Activated CD4-positive, alpha-beta T cell treated with anti-CD3 and anti-CD28 coated beads, Interleukin-2, amount 50 U/mL, for 16 hours (primary cell): Measurements from ENCODE around the gene AFMID.
"Not testable (repeated sequence)": the region's sequence is repeated elsewhere in the genome, so short reads cannot be mapped to it uniquely, and the experiment has no call there.

Source experiments
- DNase-seq: peaks from one replicate; pipeline ENCODE4 v3.0.0-alpha.2; 2020

Gene AFMID

DNA sequence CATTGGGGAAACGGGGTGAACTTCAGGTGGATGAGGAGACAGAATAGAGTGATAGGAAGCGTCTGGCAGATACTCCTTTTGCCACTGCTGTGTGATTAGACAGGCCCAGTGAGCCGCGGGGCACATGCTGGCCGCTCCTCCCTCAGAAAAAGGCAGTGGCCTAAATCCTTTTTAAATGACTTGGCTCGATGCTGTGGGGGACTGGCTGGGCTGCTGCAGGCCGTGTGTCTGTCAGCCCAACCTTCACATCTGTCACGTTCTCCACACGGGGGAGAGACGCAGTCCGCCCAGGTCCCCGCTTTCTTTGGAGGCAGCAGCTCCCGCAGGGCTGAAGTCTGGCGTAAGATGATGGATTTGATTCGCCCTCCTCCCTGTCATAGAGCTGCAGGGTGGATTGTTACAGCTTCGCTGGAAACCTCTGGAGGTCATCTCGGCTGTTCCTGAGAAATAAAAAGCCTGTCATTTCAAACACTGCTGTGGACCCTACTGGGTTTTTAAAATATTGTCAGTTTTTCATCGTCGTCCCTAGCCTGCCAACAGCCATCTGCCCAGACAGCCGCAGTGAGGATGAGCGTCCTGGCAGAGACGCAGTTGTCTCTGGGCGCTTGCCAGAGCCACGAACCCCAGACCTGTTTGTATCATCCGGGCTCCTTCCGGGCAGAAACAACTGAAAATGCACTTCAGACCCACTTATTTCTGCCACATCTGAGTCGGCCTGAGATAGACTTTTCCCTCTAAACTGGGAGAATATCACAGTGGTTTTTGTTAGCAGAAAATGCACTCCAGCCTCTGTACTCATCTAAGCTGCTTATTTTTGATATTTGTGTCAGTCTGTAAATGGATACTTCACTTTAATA is 37.3 kb downstream of the AFMID start:
- no peak for DNase-seq

DNA sequence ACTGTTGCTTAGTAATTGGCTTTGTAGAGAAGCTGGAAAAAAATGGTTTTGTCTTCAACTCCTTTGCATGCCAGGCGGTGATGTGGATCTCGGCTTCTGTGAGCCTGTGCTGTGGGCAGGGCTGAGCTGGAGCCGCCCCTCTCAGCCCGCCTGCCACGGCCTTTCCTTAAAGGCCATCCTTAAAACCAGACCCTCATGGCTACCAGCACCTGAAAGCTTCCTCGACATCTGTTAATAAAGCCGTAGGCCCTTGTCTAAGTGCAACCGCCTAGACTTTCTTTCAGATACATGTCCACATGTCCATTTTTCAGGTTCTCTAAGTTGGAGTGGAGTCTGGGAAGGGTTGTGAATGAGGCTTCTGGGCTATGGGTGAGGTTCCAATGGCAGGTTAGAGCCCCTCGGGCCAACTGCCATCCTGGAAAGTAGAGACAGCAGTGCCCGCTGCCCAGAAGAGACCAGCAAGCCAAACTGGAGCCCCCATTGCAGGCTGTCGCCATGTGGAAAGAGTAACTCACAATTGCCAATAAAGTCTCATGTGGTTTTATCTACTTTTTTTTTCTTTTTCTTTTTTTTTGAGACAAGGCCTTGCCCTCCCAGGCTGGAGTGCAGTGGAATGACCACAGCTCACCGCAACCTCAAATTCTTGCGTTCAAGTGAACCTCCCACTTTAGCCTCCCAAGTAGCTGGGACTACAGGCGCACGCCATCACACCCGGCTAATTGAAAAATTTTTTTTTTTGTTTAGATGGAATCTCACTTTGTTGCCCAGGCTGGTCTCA is 38.1 kb downstream of the AFMID start:
- no peak for DNase-seq

DNA sequence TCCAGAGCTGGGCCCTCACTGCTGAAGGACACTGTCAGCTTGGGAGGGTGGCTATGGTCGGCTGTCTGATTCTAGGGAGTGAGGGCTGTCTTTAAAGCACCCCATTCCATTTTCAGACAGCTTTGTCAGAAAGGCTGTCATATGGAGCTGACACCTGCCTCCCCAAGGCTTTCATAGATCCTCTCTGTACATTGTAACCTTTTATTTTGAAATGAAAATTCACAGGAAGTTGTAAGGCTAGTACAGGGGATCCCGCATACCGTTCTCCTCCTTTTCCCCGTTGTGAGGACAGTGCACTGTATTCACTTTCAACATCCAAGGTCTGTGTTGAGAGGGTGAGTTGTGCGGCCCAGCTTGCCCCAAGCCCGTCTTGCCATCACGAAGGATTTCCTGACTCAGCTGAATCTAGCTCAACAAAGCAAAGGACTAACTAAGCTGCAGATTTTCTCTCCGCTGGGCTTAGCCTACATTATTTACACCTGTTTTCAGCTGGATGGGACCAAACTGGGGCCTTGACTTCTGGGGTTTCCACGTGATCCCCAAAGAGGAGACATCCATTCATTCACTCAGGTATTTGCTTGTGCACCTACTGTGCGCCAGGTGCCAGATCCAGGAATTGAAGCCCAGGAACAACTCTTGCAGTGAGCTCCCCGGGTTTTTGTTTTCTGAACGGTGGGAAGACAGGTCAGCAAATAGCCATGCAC is 39.0 kb downstream of the AFMID start:
- DNase-seq, result no peak

DNA sequence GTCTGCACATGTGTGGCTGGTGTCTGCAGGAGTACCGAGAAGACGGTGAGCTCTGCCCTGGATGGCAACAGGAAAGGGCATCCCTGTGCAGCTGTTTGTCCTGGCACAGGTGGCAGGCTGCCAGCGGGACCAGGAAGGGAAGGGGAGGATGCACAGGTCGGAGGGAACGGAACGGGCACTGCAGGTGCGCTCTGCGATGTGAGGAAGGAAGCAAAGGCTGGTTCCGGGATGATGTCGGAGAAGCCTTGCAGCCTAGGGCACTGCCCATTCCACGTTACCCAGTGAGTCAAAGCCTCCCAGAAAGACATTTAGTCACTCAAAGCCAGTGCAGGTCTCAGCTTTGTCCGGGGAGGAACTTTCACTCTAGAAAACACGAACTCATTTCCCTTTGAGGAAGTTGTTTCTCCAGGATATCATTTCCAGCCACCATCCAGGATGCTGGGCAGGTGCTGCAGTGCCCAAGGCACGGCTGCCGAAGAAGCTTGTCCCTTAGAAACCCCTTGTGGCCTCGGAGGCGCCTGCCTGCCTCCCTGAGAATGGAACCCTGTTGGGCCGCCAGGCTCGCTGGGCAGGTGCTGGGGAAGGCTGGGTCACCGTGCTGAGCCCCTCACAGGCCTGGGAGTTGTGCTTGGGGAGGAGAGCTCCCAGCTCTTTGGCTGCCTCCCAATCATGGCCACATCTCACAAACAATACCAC is 39.7 kb downstream of the AFMID start:
- DNase-seq, result no peak

DNA sequence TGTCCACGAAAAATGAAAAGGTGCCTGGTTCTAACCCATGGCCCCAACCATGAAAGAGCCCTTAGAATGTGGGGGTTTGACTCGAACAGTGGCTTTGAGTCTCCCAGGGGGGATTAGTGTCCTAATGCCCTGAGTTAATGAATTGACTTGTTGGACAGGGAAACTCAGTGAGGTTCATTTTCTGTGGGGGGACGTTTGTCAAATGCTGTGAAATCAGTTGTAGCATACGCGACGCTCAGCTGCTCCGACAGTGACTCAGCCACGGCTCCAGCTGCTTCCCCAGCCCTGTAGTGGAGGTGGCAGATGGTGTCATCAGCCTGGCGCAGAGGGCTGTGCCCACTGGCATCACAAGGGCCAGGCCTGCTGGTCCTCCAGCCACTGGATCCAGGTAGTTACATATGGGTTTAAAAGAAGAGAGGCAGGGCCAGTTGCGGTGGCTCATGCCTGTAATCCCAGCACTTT is 40.3 kb downstream of the AFMID start:
- no peak for DNase-seq

DNA sequence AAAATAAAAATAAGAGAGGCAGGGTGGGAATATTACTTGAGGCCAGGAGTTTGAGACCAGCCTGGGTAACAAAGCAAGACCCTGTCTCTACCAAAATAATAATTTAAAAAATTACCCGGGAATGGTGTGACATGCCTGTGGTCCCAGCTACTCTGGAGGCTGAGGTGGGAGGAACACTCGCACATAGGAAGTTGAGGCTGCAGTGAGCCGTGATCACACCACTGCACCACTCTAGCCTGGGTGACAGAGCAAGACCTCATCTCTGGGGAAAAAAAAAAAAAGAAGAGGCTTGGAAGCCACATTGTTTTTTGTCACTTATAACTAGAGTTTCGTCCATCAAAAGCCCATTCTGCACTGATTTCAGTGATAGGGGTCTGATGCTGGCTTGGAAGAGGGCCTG is 41.0 kb downstream of the AFMID start:
- DNase-seq, result no peak

DNA sequence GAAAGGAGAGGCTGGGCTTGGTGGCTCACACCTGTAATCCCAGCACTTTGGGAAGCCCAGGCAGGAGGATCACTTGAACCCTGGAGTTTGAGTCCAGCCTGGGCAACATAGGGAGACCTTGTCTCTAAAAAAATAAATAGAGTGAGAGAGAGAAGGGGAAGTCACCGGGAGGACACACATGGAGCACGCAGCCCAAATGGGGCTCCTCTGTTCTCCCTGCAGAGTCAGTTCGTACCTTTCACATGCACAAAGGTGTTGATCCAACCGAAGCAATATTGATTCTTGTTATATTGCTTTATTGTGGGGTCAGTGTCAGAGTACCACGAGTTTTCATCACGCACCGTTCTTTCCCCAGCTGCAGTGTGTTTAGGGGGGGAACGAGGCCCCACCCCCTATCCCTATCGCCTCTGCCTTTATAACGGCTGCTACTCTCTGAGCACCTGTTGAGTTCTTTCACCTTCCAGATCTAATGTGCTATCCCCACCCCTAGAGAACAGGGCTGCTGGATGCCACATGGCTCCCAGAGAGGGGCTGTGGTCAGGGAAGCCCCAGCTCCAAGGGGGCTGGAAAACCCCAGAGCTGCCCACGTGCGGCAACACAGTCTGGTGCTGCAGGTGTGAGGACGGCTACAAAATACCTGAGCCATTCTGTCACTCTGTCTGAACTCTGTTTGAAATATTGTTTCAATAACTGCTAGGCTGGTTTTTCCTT is 43.2 kb downstream of the AFMID start:
- no peak for DNase-seq

DNA sequence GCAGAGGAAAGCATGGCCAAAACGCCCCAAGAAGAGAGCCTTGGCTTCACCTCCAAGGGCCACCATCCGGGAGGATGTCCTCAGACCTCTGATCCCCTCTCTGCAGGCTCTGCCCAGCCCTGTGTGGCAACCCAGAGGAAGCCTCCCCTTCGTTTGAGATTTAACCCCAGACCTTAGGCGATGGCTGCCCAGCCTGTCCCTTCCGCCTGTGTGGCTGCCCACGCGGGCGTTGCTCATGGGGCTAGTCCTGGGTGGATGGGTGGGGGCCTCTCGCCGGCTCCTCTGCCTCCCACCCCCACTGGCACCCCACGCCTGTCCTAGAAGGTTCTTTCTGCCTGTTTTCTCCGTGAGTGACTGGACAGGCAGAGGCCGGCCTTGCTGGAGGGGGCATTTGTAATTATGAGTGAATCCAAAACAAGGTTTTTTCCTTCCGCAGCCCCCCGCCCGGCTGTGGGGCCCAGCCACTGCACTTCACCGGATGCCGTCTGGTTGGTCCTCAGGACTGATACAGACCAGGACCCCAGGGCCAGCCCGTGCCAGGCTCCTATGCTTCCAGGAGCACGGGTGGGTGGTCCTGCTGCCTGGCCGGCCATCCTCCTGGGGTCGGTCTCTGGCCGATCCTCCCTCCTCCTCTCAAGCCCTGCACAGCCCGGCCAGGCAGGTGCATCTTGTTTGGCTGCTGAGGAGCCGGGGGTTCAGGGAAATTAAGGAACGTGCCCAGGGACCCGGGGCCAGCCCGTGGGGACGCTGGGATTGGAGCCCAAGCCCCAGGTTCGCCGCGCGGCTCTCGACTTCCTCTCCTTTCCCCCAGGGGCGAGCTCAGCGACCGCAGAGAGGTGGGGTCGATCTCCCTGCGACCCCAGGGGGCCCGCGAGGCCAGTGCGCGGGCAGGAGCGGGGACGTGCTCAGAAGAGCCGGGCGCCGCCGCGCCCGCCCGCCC is 44.1 kb downstream of the AFMID start, which contains the start of gene TMEM235:
Gene TMEM235 (plus strand): TSS at position 636 of the 940 bp plus-strand sequence. CDS start 393 bp downstream, outside the sequence.
- no peak for DNase-seq

DNA sequence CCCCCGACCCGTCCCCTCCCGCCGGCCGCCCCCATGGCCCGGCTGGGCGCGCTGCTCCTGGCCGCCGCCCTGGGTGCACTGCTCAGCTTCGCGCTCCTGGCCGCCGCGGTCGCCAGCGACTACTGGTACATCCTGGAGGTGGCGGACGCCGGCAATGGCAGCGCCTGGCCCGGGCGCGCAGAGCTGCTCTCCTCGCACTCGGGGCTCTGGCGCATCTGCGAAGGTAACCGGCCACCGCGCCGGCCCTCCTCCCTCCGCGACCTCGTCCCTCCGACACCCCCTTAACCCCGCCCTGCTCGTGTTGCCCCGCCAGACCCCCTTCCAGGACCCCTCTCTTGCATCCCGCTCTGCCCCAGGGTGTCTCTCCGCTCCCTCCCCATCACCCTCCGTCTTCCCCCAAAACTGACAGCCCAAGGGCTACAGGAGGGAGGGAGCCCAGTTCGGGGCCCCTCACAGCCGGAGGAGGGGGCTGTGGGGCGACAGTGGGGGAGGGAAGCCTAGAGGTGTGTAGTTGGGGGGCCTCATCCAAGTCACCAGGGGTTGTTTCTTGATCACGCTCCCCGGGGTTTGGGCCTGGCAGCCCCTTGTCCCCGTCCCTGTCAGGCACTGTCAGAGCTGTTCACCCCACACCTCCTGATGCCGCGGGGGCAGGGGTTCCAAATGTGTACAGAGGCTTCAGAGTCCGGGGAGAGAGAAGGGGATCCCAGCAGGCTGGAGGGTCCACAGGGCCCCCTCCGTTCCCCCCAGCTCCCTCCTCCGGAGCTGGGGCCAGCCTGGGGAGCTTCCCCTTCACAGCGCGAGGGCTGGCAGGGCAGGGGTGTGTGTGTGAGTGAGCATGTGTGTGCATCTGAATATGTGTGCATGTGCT is 45.1 kb downstream of the AFMID start:
- DNase-seq, result no peak

DNA sequence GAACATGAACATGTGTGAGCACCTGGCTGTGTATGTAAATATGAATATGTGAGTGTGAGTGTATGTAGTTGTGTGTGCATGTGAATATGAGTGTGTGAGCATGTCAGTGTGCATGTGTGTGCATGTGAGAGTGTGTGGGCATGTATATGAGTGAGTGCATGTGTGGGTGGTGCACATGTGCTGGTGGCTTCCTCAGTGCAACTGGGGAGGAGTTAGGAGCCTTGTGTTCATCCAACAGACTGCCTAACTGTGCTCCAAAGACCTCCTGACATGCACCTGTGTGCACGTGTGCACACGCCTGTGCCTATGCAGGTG is 45.7 kb downstream of the AFMID start:
- DNase-seq, result no peak

DNA sequence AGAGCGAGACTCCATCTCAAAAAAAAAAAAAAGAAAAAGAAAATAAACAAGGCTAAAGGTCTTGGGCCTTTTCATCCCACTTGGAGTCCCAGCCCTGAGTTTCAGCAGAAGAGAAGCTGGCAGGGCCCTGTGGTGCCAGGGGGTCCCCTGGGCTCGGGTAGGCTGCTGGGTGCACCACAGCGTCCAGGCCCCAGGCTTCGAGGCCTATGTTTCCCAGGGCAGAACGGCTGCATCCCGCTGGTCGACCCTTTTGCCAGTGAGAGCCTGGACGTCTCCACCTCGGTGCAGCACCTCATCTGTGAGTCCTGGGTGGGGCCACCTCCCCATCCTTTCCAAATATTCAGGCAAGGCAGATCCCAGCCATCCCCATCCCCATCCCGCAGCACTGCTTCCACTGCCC is 46.5 kb downstream of the AFMID start:
- DNase-seq, result no peak

DNA sequence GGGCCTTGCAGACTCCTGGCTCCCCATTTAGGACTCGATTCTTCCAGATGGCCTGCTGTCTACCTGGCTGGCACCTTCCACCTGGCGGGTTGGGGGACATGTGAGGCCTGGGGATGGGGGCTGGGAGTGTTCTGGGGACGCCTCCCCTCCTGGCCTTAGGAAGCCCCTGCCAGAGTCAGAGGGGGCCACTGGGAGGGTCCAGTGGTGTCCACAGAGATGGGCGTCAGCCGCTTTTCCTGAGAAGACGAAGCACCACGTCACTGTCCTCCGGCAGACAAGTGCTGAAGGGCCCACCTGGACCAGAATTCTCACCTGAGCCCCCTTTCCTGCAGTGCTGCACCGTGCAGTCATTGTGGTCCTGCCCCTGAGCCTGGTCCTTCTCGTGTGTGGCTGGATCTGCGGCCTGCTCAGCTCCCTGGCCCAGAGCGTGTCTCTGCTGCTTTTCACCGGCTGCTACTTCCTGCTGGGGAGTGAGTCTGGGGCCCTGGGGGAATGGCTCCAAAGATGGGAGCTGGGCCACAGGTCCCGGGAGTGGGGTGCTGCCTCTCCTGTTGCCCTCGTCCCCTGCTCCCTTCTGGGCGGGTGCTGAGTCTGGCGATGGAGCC is 47.2 kb downstream of the AFMID start:
- no peak for DNase-seq

DNA sequence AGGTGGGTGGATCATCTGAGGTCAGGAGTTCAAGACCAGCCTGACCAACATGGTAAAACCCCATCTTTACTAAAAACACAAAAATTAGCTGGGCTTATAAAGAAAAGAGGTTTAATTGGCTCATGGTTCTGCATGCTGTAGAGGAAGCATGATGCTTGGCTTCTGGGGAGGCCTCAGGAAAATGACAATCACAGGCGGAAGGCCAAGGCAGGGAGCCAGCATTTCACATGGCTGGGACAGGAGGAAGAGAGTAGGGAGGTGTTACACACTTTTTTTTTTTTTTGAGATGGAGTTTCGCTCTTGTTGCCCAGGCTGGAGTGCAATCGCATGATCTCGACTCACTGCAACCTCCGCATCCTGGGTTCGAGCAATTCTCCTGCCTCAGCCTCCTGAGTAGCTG is 47.9 kb downstream of the AFMID start:
- DNase-seq, result not testable (repeated sequence)

DNA sequence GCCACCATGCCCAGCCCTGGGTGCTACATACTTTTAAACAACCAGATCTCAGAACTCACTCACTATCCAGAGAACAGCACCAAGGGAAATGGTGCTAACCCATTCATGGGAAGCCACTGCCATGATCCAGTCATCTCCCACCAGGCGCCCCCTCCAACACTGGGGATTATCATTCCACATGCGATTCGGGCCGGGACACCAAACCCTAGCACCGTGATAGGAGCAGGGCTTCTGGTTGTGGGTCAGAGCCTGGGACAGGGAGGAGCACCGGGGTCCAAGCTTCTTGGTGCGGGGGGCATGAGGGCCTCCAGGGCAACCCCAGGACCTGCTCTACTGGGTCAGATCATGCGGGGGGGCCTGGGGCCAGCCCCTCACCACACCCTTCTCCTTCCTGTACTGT is 48.7 kb downstream of the AFMID start:
- DNase-seq, result no peak

DNA sequence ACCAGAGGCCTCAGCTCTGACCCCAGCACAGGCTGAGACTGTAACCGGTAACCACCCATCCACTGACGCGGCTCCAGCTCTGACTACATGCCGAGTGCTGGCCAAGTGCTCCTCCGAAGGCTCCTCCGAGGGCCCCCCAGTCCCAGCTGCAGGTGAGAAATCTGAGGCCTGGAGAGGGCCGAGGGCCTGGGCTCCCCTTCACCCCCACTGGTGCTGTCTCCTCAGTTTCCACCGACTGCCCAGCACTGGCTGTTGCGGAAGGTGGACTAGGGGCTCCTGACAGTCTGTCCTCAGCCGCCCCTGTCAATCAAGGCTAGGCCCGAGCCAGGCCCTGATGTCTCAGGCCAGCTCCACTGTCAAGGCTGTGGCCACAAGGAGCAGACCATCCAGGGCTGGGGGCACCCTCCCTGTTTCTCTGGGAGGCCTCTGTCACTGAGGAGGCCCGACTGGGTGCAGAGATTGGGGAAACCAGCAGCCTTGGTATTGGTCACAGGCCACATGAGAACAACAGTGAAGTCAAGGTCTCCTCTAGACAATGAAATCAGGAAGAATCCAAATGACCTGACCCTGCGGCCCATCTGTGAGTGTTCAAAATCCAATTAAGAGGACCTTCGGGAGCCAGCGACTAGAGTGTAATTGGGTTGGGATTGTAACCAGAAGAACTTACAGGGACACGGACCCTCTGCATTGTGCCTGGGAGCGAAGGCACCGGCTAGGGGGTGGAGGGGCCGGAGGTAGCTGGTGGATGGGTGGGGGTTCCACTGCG is 49.4 kb downstream of the AFMID start:
- DNase-seq, result no peak

DNA sequence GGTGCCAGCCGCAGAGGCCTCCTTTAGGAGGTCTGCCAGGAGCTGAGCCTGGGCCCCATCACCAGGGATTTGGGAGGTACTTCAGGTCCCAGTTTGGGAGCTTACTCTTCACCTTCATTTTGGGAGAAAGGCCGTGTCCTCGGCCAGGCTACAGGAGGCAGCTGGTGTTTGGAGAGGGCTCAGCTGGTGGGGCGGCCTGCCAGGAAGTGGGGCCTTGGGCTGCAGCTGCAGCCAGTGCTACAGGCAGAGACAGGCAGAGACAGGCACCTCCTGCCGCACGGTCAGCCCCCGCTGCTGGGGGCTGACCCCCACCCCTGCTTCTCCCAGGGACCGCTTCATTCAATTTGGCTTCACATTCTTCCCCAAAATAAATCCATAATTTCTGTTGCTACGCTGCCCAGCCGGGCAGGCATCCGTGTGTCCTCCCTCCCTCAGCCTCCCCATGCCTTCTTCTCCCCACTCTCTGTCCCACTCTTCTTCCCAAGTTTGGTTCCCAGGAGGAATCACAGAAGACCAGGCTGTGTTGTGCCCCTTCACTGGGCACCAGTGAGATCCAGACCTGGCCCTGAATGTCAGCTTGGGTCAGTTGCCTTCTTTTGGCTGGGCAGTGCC is 50.3 kb downstream of the AFMID start:
- DNase-seq, result no peak

DNA sequence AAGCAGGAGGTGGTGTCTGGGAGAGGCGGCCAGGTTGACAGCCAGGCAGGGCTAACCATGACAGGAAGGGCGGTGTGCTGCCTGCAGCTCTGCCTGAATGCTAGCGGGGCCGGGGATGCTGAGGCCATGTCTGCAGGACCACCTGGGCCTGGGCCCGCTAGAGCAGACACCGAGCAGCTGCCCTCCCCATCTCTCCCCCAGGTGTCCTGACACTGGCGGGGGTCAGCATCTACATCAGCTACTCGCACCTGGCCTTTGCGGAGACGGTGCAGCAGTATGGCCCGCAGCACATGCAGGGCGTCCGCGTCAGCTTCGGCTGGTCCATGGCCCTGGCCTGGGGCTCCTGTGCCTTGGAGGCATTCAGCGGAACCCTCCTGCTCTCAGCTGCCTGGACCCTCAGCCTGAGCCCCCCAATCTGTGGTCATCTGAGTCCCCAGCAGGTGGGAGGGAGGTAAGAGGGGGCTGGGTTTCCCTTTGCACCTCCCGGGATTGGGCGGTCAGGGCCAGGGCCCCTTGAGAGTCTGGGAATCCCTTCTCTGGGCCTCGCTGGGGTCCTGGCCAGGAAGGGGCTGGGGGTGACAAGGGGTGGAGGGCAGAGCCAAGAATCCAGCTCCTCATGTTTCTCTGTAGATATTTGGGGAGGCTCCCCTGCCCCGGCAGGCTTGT is 51.8 kb downstream of the AFMID start:
- no peak for DNase-seq

DNA sequence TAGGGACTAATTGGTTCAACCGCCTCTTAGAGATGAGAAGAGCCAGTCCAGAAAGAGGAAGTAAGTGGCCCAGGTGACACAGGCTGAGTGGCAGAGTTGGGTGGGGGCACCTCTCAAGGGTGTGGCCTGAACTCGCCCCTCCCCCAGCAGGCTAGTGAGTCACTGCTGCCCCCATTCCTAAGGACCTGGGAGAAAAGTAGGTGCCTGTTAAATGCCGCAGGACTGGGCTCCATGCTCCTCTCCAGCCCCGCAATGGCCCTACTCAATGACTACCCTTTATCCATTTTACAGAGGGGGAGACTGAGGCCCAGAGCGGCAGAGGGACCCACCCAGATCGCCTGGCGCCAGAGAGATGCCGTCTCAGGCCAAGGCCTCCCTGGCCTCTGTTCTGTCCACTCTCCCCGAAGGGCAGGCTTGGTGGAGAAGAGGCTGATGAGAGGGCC is 52.3 kb downstream of the AFMID start:
- DNase-seq, result no peak
